ENCODE data around the gene GNAQ. TPM values are rescaled to one million over a fixed set of nuclear protein-coding genes. Genes with fewer than 3 reads are reported as not detected.
A peak's percentile ranks its signal among the peaks of the same experiment; 100 is the strongest.

GNAQ gene
- polyA plus RNA-seq, 1 of the 3 experiments (the other 2 are of a cell fraction), result 20.9 TPM

DNA sequence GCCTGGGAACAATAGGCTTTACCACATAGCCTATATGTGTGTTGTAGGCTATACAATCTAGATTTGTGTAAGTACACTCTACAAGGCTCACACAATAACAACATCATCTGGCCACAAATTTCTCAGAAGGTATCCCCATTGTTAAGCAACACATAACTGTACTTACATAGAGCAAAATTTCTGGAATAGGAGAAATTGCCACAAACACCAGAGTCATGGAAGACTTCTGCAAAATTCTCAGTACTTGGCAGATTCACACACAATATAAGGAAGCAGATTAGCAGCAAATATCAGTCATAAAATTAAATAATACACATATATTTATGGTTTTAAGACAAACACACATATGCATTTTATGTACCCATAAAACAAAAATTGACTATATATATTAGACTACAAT, 16.4 kb downstream of the GNAQ start:
- ChIA-PET POLR2A (no interaction called here), CTCF (no interaction called here)
- Histone ChIP-seq H3K9me2 (no peaks in the 10 kb centered on the region), H3F3A (replicated peaks; ENCODE audit: insufficient read depth) (peaks cover 10% of the 10 kb centered on the region), H2AFZ (ENCODE audit: low read depth) (no peak overlapping the region), H3K4me3 (ENCODE audit: low read depth in 2 of 2, low read length in 1 of 2) (no peak overlapping the region), H3K36me3 (replicated peaks in 1 of 2; ENCODE audit: control insufficient read depth in 1 of 2, insufficient read depth in 2 of 2, low read length in 1 of 2) (peaks cover 0 to 2% of the 10 kb centered on the region in 2 experiments), H3K4me2 (no peak overlapping the region), H3K27ac (ENCODE audit: low read depth in 2 of 2, low read length in 1 of 2) (peak overlapping the region in 1 of 2 experiments; percentile 71; a peak in 2 of 4 replicates), H3K79me2 (ENCODE audit: insufficient read depth) (peaks cover 96% of the 10 kb centered on the region), H4K20me1 (ENCODE audit: insufficient read depth) (peaks cover 39% of the 10 kb centered on the region), H3K9ac (no peak overlapping the region), H3K4me1 (ENCODE audit: control insufficient read depth in 1 of 2, insufficient read depth in 2 of 2, low read depth in 1 of 2, low read length in 1 of 2) (peaks cover 3 to 22% of the 10 kb centered on the region in 2 experiments; a peak in 3 of 4 replicates), H3K27me3 (ENCODE audit: insufficient read depth) (no peaks in the 10 kb centered on the region), H3K9me3 (no peaks in the 10 kb centered on the region)
- DNase-seq, result no peak
- TF ChIP-seq EZH2phosphoT487 (IDR thresholded peaks at IDR 0.05; ENCODE audit: borderline replicate concordance, low read depth) (no peak), SMC3 (IDR thresholded peaks at IDR 0.05; ENCODE audit: low read depth, low read length) (no peak), JUND (IDR thresholded peaks at IDR 0.05) (no peak), EP300 (IDR thresholded peaks at IDR 0.05; ENCODE audit: borderline replicate concordance in 1 of 2, low read depth in 1 of 2, low read length in 1 of 2) (no peak), RFX5 (IDR thresholded peaks at IDR 0.05; ENCODE audit: low read length) (no peak), GABPA (IDR thresholded peaks at IDR 0.05; ENCODE audit: low read depth) (no peak), NFIC (IDR thresholded peaks at IDR 0.05; ENCODE audit: borderline replicate concordance) (no peak), ELF1 (IDR thresholded peaks at IDR 0.05) (no peak), POLR2AphosphoS5 (IDR thresholded peaks at IDR 0.05; ENCODE audit: low read depth, low read length) (no peak), MEF2A (IDR thresholded peaks at IDR 0.05; ENCODE audit: borderline replicate concordance, low read depth) (no peak), FOSL2 (IDR thresholded peaks at IDR 0.05; ENCODE audit: borderline replicate concordance, low read depth) (no peak), RXRA (IDR thresholded peaks at IDR 0.05; ENCODE audit: borderline replicate concordance, low read depth) (no peak), NRF1 (IDR thresholded peaks at IDR 0.05; ENCODE audit: low read depth, low read length) (no peak)
- TF ChIP-seq, protein P1, sequence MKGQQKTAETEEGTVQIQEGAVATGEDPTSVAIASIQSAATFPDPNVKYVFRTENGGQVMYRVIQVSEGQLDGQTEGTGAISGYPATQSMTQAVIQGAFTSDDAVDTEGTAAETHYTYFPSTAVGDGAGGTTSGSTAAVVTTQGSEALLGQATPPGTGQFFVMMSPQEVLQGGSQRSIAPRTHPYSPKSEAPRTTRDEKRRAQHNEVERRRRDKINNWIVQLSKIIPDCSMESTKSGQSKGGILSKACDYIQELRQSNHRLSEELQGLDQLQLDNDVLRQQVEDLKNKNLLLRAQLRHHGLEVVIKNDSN (IDR thresholded peaks at IDR 0.05; ENCODE audit: borderline replicate concordance, low read depth), result no peak
- TF ChIP-seq, protein P2, sequence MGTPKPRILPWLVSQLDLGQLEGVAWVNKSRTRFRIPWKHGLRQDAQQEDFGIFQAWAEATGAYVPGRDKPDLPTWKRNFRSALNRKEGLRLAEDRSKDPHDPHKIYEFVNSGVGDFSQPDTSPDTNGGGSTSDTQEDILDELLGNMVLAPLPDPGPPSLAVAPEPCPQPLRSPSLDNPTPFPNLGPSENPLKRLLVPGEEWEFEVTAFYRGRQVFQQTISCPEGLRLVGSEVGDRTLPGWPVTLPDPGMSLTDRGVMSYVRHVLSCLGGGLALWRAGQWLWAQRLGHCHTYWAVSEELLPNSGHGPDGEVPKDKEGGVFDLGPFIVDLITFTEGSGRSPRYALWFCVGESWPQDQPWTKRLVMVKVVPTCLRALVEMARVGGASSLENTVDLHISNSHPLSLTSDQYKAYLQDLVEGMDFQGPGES (IDR thresholded peaks at IDR 0.05; ENCODE audit: low read depth, low read length), result no peak
- TF ChIP-seq, protein P3, sequence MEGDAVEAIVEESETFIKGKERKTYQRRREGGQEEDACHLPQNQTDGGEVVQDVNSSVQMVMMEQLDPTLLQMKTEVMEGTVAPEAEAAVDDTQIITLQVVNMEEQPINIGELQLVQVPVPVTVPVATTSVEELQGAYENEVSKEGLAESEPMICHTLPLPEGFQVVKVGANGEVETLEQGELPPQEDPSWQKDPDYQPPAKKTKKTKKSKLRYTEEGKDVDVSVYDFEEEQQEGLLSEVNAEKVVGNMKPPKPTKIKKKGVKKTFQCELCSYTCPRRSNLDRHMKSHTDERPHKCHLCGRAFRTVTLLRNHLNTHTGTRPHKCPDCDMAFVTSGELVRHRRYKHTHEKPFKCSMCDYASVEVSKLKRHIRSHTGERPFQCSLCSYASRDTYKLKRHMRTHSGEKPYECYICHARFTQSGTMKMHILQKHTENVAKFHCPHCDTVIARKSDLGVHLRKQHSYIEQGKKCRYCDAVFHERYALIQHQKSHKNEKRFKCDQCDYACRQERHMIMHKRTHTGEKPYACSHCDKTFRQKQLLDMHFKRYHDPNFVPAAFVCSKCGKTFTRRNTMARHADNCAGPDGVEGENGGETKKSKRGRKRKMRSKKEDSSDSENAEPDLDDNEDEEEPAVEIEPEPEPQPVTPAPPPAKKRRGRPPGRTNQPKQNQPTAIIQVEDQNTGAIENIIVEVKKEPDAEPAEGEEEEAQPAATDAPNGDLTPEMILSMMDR (IDR thresholded peaks at IDR 0.05), result no peak
- TF ChIP-seq, protein P4, sequence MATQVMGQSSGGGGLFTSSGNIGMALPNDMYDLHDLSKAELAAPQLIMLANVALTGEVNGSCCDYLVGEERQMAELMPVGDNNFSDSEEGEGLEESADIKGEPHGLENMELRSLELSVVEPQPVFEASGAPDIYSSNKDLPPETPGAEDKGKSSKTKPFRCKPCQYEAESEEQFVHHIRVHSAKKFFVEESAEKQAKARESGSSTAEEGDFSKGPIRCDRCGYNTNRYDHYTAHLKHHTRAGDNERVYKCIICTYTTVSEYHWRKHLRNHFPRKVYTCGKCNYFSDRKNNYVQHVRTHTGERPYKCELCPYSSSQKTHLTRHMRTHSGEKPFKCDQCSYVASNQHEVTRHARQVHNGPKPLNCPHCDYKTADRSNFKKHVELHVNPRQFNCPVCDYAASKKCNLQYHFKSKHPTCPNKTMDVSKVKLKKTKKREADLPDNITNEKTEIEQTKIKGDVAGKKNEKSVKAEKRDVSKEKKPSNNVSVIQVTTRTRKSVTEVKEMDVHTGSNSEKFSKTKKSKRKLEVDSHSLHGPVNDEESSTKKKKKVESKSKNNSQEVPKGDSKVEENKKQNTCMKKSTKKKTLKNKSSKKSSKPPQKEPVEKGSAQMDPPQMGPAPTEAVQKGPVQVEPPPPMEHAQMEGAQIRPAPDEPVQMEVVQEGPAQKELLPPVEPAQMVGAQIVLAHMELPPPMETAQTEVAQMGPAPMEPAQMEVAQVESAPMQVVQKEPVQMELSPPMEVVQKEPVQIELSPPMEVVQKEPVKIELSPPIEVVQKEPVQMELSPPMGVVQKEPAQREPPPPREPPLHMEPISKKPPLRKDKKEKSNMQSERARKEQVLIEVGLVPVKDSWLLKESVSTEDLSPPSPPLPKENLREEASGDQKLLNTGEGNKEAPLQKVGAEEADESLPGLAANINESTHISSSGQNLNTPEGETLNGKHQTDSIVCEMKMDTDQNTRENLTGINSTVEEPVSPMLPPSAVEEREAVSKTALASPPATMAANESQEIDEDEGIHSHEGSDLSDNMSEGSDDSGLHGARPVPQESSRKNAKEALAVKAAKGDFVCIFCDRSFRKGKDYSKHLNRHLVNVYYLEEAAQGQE (IDR thresholded peaks at IDR 0.05; ENCODE audit: low read depth, low read length), result no peak
- TF ChIP-seq, protein P5, sequence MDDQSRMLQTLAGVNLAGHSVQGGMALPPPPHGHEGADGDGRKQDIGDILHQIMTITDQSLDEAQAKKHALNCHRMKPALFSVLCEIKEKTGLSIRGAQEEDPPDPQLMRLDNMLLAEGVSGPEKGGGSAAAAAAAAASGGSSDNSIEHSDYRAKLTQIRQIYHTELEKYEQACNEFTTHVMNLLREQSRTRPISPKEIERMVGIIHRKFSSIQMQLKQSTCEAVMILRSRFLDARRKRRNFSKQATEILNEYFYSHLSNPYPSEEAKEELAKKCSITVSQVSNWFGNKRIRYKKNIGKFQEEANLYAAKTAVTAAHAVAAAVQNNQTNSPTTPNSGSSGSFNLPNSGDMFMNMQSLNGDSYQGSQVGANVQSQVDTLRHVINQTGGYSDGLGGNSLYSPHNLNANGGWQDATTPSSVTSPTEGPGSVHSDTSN (IDR thresholded peaks at IDR 0.05), result no peak
- TF ChIP-seq, protein P6, sequence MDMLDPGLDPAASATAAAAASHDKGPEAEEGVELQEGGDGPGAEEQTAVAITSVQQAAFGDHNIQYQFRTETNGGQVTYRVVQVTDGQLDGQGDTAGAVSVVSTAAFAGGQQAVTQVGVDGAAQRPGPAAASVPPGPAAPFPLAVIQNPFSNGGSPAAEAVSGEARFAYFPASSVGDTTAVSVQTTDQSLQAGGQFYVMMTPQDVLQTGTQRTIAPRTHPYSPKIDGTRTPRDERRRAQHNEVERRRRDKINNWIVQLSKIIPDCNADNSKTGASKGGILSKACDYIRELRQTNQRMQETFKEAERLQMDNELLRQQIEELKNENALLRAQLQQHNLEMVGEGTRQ (IDR thresholded peaks at IDR 0.05; ENCODE audit: borderline replicate concordance, low read depth, low read length), result no peak

All from SK-N-SH (cell line).